ENCODE data around the gene SNED1.

SNED1 gene

GRCh38 chr2:241007111-241007510 is 8.7 kb downstream of the SNED1 start:
- no peak for DNase-seq

GRCh38 chr2:241007880-241008710 is 9.7 kb downstream of the SNED1 start:
- DNase-seq = no peak

GRCh38 chr2:241008711-241009121 is 10.3 kb downstream of the SNED1 start:
- DNase-seq = no peak

GRCh38 chr2:241009191-241009590 is 10.8 kb downstream of the SNED1 start:
- DNase-seq = no peak

GRCh38 chr2:241009601-241010530 is 11.4 kb downstream of the SNED1 start:
- DNase-seq = peak; percentile 30

GRCh38 chr2:241010531-241011295 is 12.3 kb downstream of the SNED1 start:
- no peak for DNase-seq

GRCh38 chr2:241011296-241011600 is 12.8 kb downstream of the SNED1 start:
- DNase-seq = no peak

GRCh38 chr2:241011751-241012510 is 13.5 kb downstream of the SNED1 start:
- DNase-seq = no peak

- no peak for DNase-seq
Measured at GRCh38 chr2:241014224-241014623, 15.8 kb downstream of the SNED1 start.

GRCh38 chr2:241014764-241015163 is 16.3 kb downstream of the SNED1 start:
- no peak for DNase-seq

GRCh38 chr2:241015439-241015838 is 17.0 kb downstream of the SNED1 start:
- no peak for DNase-seq

- no peak for DNase-seq
Measured at GRCh38 chr2:241017228-241017940, 19.0 kb downstream of the SNED1 start.

- no peak for DNase-seq
Measured at GRCh38 chr2:241018051-241018891, 19.9 kb downstream of the SNED1 start.

GRCh38 chr2:241019441-241020139 is 21.2 kb downstream of the SNED1 start:
- no peak for DNase-seq

- DNase-seq = no peak
Measured at GRCh38 chr2:241020201-241020600, 21.8 kb downstream of the SNED1 start.

- no peak for DNase-seq
Measured at GRCh38 chr2:241020629-241021190, 22.3 kb downstream of the SNED1 start.

- no peak for DNase-seq
Measured at GRCh38 chr2:241025639-241026038, 27.2 kb downstream of the SNED1 start.

GRCh38 chr2:241029599-241030332 is 31.3 kb downstream of the SNED1 start:
- DNase-seq = no peak

GRCh38 chr2:241030333-241030680 is 31.9 kb downstream of the SNED1 start:
- no peak for DNase-seq

All from NCI-H446 treated with DMSO at 0.1 percent for 48 hours (cell line).